Mesendoderm (in vitro differentiated cells): ENCODE results near the gene INAFM2.

Experiments used
- DNase-seq: peaks from one replicate; pipeline ENCODE4 v3.0.0; 2013
- H2AK5ac ChIP-seq: 2 replicates; pipeline ENCODE4 v1.6.1; 2013; ENCODE audit warnings: low read length, inconsistent platforms
- H2BK120ac ChIP-seq: 2 replicates; pipeline ENCODE4 v1.6.1; 2013; ENCODE audit warnings: low read depth, mild to moderate bottlenecking, low read length, moderate library complexity, mixed read lengths
- H2BK15ac ChIP-seq: replicated peaks from 2 replicates; pipeline ENCODE4 v1.6.1; 2013; ENCODE audit warnings: low read depth, mild to moderate bottlenecking, moderate library complexity
- H2BK5ac ChIP-seq: 2 replicates; pipeline ENCODE4 v1.6.1; 2013; ENCODE audit warnings: low read length, inconsistent platforms
- H3K18ac ChIP-seq: 2 replicates; pipeline ENCODE4 v1.6.1; 2013; ENCODE audit warnings: mild to moderate bottlenecking, low read length, mixed read lengths
- H3K23ac ChIP-seq: one replicate; pipeline ENCODE4 v1.6.1; 2013; ENCODE audit warnings: low read length
- H3K27ac ChIP-seq: 2 replicates; pipeline ENCODE4 v1.5.1; 2013; ENCODE audit warnings: low read depth, mild to moderate bottlenecking, inconsistent platforms, low read length, moderate library complexity
- H3K27me3 ChIP-seq: 2 replicates; pipeline ENCODE4 v1.6.1; 2013; ENCODE audit warnings: low read length, control low read depth, mild to moderate bottlenecking, inconsistent platforms; ENCODE audit not compliant: insufficient read depth, poor library complexity
- H3K36me3 ChIP-seq: 2 replicates; pipeline ENCODE4 v1.6.1; 2013; ENCODE audit warnings: low read length, inconsistent platforms; ENCODE audit not compliant: control insufficient read depth, insufficient read depth
- H3K4ac ChIP-seq: one replicate; pipeline ENCODE4 v1.6.1; 2013; ENCODE audit warnings: low read depth, mild to moderate bottlenecking, low read length, moderate library complexity
- H3K4me1 ChIP-seq: 2 replicates; pipeline ENCODE4 v1.6.1; 2013; ENCODE audit warnings: low read depth, low read length, inconsistent platforms; ENCODE audit not compliant: control insufficient read depth
- H3K4me2 ChIP-seq: 2 replicates; pipeline ENCODE4 v1.6.1; 2013; ENCODE audit warnings: low read length
- H3K4me3 ChIP-seq: 2 replicates; pipeline ENCODE4 v1.5.1; 2013; ENCODE audit warnings: mild to moderate bottlenecking, low read length
- H3K56ac ChIP-seq: one replicate; pipeline ENCODE4 v1.6.1; 2013; ENCODE audit warnings: low read length
- H3K79me1 ChIP-seq: 2 replicates; pipeline ENCODE4 v1.6.1; 2013; ENCODE audit warnings: low read length, inconsistent platforms
- H3K79me2 ChIP-seq: 2 replicates; pipeline ENCODE4 v1.6.1; 2013; ENCODE audit warnings: mild to moderate bottlenecking, low read length; ENCODE audit not compliant: control insufficient read depth, insufficient read depth
- H3K9ac ChIP-seq: 2 replicates; pipeline ENCODE4 v1.6.1; 2013; ENCODE audit warnings: low read length, inconsistent platforms
- H4K5ac ChIP-seq: one replicate; pipeline ENCODE4 v1.6.1; 2013; ENCODE audit warnings: low read length
- H4K8ac ChIP-seq: one replicate; pipeline ENCODE4 v1.6.1; 2013; ENCODE audit warnings: low read depth, mild to moderate bottlenecking, control low read depth, low read length, moderate library complexity
- WGBS: extraction: QIAGEN DNeasy Blood & Tissue Kit; methylation state at CpG from one replicate; pipeline ENCODE4 v1.1.7; 2013; ENCODE audit warnings: low lambda C conversion rate, missing lambda C conversion rate; ENCODE audit not compliant: insufficient coverage; ENCODE audit errors: extremely low coverage; 5-methylcytosine and 5-hydroxymethylcytosine counted together

The INAFM2 gene

GRCh38 chr15:40361640-40362039, 38.1 kb downstream of the INAFM2 start:
- H3K36me3 ChIP-seq: no peaks in the 10 kb centered on the region
- no peak overlapping the region for H3K9ac ChIP-seq
- no peak overlapping the region for H2BK15ac ChIP-seq
- no peaks in the 10 kb centered on the region for H3K79me2 ChIP-seq
- no peak overlapping the region for H3K23ac ChIP-seq
- H3K4ac ChIP-seq: no peak overlapping the region
- no peak overlapping the region for H2BK5ac ChIP-seq
- no peak overlapping the region for H3K4me3 ChIP-seq
- H3K4me1 ChIP-seq: peaks cover 4% of the 10 kb centered on the region
- no peaks in the 10 kb centered on the region for H3K79me1 ChIP-seq
- H3K27me3 ChIP-seq: no peaks in the 10 kb centered on the region
- H3K4me2 ChIP-seq: no peak overlapping the region
- WGBS: no CpG with 5 or more reads among the region's 2 CpGs
- H4K8ac ChIP-seq: no peak overlapping the region
- no peak overlapping the region for H3K27ac ChIP-seq
- H3K18ac ChIP-seq: no peak overlapping the region
- no peak overlapping the region for H4K5ac ChIP-seq
- DNase-seq: no peak
- no peak overlapping the region for H2BK120ac ChIP-seq
- H2AK5ac ChIP-seq: no peak overlapping the region
- no peak overlapping the region for H3K56ac ChIP-seq

DNA sequence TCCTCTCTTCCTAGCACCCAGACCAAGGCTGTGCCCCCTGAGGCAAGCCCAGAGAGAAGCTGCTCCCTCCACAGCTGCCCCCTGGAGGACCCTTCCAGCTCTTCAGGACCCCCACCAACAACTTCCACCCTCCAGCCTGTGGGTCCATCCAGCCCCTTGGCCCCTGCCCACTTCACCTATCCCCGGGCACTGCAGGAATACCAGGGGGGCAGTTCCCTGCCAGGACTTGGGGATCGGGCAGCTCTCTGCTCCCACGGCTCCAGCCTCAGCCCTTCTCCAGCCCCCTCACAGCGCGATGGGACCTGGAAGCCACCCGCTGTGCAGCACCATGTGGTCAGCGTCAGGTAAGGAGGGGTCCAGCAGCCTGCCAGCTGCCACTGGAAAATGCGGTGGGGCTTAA, 40.1 kb downstream of the INAFM2 start:
- no peaks in the 10 kb centered on the region for H3K79me1 ChIP-seq
- H4K8ac ChIP-seq: no peak overlapping the region
- no peak overlapping the region for H3K4ac ChIP-seq
- H3K56ac ChIP-seq: no peak overlapping the region
- no peak overlapping the region for H2BK5ac ChIP-seq
- WGBS: no CpG with 5 or more reads among the region's 8 CpGs
- H3K18ac ChIP-seq: no peak overlapping the region
- no peak for DNase-seq
- H3K79me2 ChIP-seq: no peaks in the 10 kb centered on the region
- no peak overlapping the region for H3K9ac ChIP-seq
- no peak overlapping the region for H2BK15ac ChIP-seq
- no peak overlapping the region for H3K23ac ChIP-seq
- peaks cover 3% of the 10 kb centered on the region for H3K4me1 ChIP-seq
- H4K5ac ChIP-seq: no peak overlapping the region
- H2BK120ac ChIP-seq: no peak overlapping the region
- no peak overlapping the region for H3K27ac ChIP-seq
- no peaks in the 10 kb centered on the region for H3K27me3 ChIP-seq
- no peak overlapping the region for H3K4me2 ChIP-seq
- H3K4me3 ChIP-seq: no peak overlapping the region
- H3K36me3 ChIP-seq: no peaks in the 10 kb centered on the region
- no peak overlapping the region for H2AK5ac ChIP-seq

- Histone ChIP-seq H2BK15ac (no peak overlapping the region), H3K36me3 (no peaks in the 10 kb centered on the region), H3K4ac (no peak overlapping the region), H3K18ac (no peak overlapping the region), H2BK120ac (no peak overlapping the region), H3K27ac (no peak overlapping the region), H3K4me3 (no peak overlapping the region), H2BK5ac (no peak overlapping the region), H3K79me2 (no peaks in the 10 kb centered on the region), H3K9ac (no peak overlapping the region), H3K23ac (no peak overlapping the region), H4K8ac (no peak overlapping the region), H4K5ac (no peak overlapping the region), H3K27me3 (no peaks in the 10 kb centered on the region), H3K79me1 (no peaks in the 10 kb centered on the region), H3K56ac (no peak overlapping the region), H3K4me1 (no peaks in the 10 kb centered on the region), H2AK5ac (no peak overlapping the region), H3K4me2 (no peak overlapping the region)
- no CpG with 5 or more reads among the region's 6 CpGs for WGBS
- DNase-seq: no peak
These were observed 40.8 kb downstream of the INAFM2 start for GRCh38 chr15:40364251-40364650.

DNA sequence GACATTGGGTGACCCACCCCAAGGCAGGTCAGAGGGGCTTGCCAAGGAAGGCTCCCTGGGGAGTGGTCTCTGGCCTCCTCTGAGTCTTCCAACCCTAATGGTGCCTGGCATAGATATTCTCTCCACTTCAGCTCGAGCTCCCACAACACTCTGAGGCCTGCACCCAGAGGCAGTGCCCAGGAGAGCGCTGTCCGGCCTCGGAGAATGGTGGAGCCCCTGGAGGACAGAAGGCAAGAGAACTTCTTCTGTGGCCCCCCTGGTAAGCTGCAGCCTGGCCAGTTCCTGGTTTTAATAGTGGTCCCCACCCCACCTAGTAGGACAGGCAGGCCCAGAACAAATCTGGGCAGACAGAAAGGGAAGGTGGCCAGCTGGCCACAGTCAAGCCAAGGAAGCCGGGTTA, 41.5 kb downstream of the INAFM2 start:
- no peak overlapping the region for H3K18ac ChIP-seq
- no peak overlapping the region for H3K56ac ChIP-seq
- no CpG with 5 or more reads among the region's 5 CpGs for WGBS
- no peak overlapping the region for H2BK5ac ChIP-seq
- no peaks in the 10 kb centered on the region for H3K4me1 ChIP-seq
- H3K79me1 ChIP-seq: no peaks in the 10 kb centered on the region
- no peak overlapping the region for H3K27ac ChIP-seq
- no peak overlapping the region for H2BK15ac ChIP-seq
- DNase-seq: no peak
- no peak overlapping the region for H3K23ac ChIP-seq
- no peak overlapping the region for H4K8ac ChIP-seq
- no peaks in the 10 kb centered on the region for H3K36me3 ChIP-seq
- H3K27me3 ChIP-seq: no peaks in the 10 kb centered on the region
- H3K9ac ChIP-seq: no peak overlapping the region
- no peak overlapping the region for H4K5ac ChIP-seq
- H3K4me3 ChIP-seq: no peak overlapping the region
- no peak overlapping the region for H3K4me2 ChIP-seq
- no peak overlapping the region for H2BK120ac ChIP-seq
- no peaks in the 10 kb centered on the region for H3K79me2 ChIP-seq
- H3K4ac ChIP-seq: no peak overlapping the region
- no peak overlapping the region for H2AK5ac ChIP-seq

GRCh38 chr15:40365624-40366456, 42.3 kb downstream of the INAFM2 start:
- Histone ChIP-seq H3K4ac (no peak overlapping the region), H3K79me2 (no peaks in the 10 kb centered on the region), H3K36me3 (no peaks in the 10 kb centered on the region), H4K8ac (no peak overlapping the region), H3K56ac (no peak overlapping the region), H3K27me3 (no peaks in the 10 kb centered on the region), H4K5ac (no peak overlapping the region), H3K9ac (no peak overlapping the region), H3K27ac (no peak overlapping the region), H2AK5ac (no peak overlapping the region), H3K4me1 (no peaks in the 10 kb centered on the region), H3K79me1 (no peaks in the 10 kb centered on the region), H2BK15ac (no peak overlapping the region), H3K4me2 (no peak overlapping the region), H3K4me3 (no peak overlapping the region), H3K18ac (no peak overlapping the region), H3K23ac (no peak overlapping the region), H2BK120ac (no peak overlapping the region), H2BK5ac (no peak overlapping the region)
- DNase-seq: no peak
- no CpG with 5 or more reads among the region's 11 CpGs for WGBS
